ENCODE results near the gene SH2D3C. TPM values are rescaled to one million over a fixed set of nuclear protein-coding genes. Genes with fewer than 3 reads are reported as not detected.
A peak's percentile ranks its signal among the peaks of the same experiment; 100 is the strongest.

SH2D3C gene
- total and polyA plus RNA-seq, 7 donors, result 1.4 to 11.3 (median 5.0) TPM

- H3K4me3 ChIP-seq, result no peak overlapping the region
- no peaks in the 10 kb centered on the region for H3K9me3 ChIP-seq
- no peak for DNase-seq
- TF ChIP-seq EP300 (IDR thresholded peaks at IDR 0.05), result no peak
- TF ChIP-seq CTCF (IDR thresholded peaks at IDR 0.05), result no peak
- TF ChIP-seq POLR2AphosphoS5 (IDR thresholded peaks at IDR 0.05), result no peak
- no peak for TF ChIP-seq POLR2A (IDR thresholded peaks at IDR 0.05)
- no peak overlapping the region for H3K27ac ChIP-seq
- WGBS, 2 donors, result 75 to 84% methylated on average over 3 of the region's 3 CpGs
- H3K36me3 ChIP-seq, result no peaks in the 10 kb centered on the region
- H3K4me1 ChIP-seq, result peaks cover 0 to 14% (median 13%) of the 10 kb centered on the region in 4 donors
- peaks cover 16 to 87% (median 53%) of the 10 kb centered on the region in 3 donors for H3K27me3 ChIP-seq
- intact Hi-C loops (cut with DNase I), result no loop called here
Observed at GRCh38 chr9:127756233-127756632, 22.2 kb downstream of the SH2D3C start.

GRCh38 chr9:127755061-127756060 is 23.1 kb downstream of the SH2D3C start:
- Histone ChIP-seq H3K27ac (peak overlapping the region in 1 of 4 donors; percentile 8), H3K36me3 (no peaks in the 10 kb centered on the region), H3K9me3 (no peaks in the 10 kb centered on the region), H3K4me1 (peaks cover 0 to 14% (median 13%) of the 10 kb centered on the region in 4 donors), H3K4me3 (no peak overlapping the region), H3K27me3 (peaks cover 16 to 84% (median 53%) of the 10 kb centered on the region in 3 donors)
- intact Hi-C loops (cut with DNase I), result no loop called here
- no peak for TF ChIP-seq CTCF (IDR thresholded peaks at IDR 0.05)
- DNase-seq, result no peak
- 21 to 70% methylated on average over 61 of the region's 61 CpGs for WGBS, 2 donors

GRCh38 chr9:127754099-127755060 is 24.1 kb downstream of the SH2D3C start:
- TF ChIP-seq POLR2A (IDR thresholded peaks at IDR 0.05), result no peak
- no peak for TF ChIP-seq CTCF (IDR thresholded peaks at IDR 0.05)
- Histone ChIP-seq H3K4me3 (no peak overlapping the region), H3K27me3 (peaks cover 16 to 79% (median 49%) of the 10 kb centered on the region in 3 donors), H3K27ac (no peak overlapping the region), H3K36me3 (no peaks in the 10 kb centered on the region), H3K9me3 (no peaks in the 10 kb centered on the region), H3K4me1 (peaks cover 0 to 14% (median 13%) of the 10 kb centered on the region in 4 donors)
- WGBS, 2 donors, result 17 to 57% methylated on average over 86 of the region's 86 CpGs
- DNase-seq, result no peak
- intact Hi-C loops (cut with DNase I), result no loop called here

- Histone ChIP-seq H3K27me3 (peaks cover 16 to 79% (median 45%) of the 10 kb centered on the region in 3 donors), H3K36me3 (no peaks in the 10 kb centered on the region), H3K27ac (no peak overlapping the region), H3K4me1 (peaks cover 0 to 14% (median 13%) of the 10 kb centered on the region in 4 donors), H3K9me3 (no peaks in the 10 kb centered on the region), H3K4me3 (no peak overlapping the region)
- WGBS, 2 donors, result 53 to 72% methylated on average over 8 of the region's 8 CpGs
- DNase-seq, result no peak
- intact Hi-C loops (cut with DNase I), result no loop called here
- no peak for TF ChIP-seq POLR2AphosphoS5 (IDR thresholded peaks at IDR 0.05)
- no peak for TF ChIP-seq CTCF (IDR thresholded peaks at IDR 0.05)
- TF ChIP-seq EP300 (IDR thresholded peaks at IDR 0.05), result no peak
- TF ChIP-seq POLR2A (IDR thresholded peaks at IDR 0.05), result no peak
Observed at GRCh38 chr9:127753622-127754021, 24.8 kb downstream of the SH2D3C start.

Data from sigmoid colon (tissue), 7 donors.